ENCODE data around the gene FBF1.

The FBF1 gene

GRCh38 chr17:75919611-75920010, 21.2 kb downstream of the FBF1 start:
- ATAC-seq = no peak
- TF ChIP-seq ISL1 (CRISPR knock-in tag; IDR thresholded peaks at IDR 0.05) = no peak
- TF ChIP-seq GLIS3 (CRISPR knock-in tag; IDR thresholded peaks at IDR 0.05) = no peak
- no peak for TF ChIP-seq TSHZ2 (CRISPR knock-in tag; IDR thresholded peaks at IDR 0.05)
- TF ChIP-seq RARB (CRISPR knock-in tag; IDR thresholded peaks at IDR 0.05) = no peak
- TF ChIP-seq ZFP3 (CRISPR knock-in tag; IDR thresholded peaks at IDR 0.05) = no peak
- no peak for TF ChIP-seq ZNF70 (CRISPR knock-in tag; IDR thresholded peaks at IDR 0.05)
- no peak for TF ChIP-seq TCF4 (CRISPR knock-in tag; IDR thresholded peaks at IDR 0.05; ENCODE audit: borderline replicate concordance)
- no peak for TF ChIP-seq ZNF565 (CRISPR knock-in tag; conservative IDR thresholded peaks at IDR 0.05; ENCODE audit: low read depth)
- no peak for TF ChIP-seq CSDC2 (CRISPR knock-in tag; IDR thresholded peaks at IDR 0.05)
- no peak for TF ChIP-seq PATZ1 (CRISPR knock-in tag; IDR thresholded peaks at IDR 0.05; ENCODE audit: borderline replicate concordance)
- TF ChIP-seq CSRNP3 (CRISPR knock-in tag; IDR thresholded peaks at IDR 0.05) = no peak
- no peak for TF ChIP-seq TOX (CRISPR knock-in tag; IDR thresholded peaks at IDR 0.05; ENCODE audit: borderline replicate concordance)
- no peak for TF ChIP-seq ZFP30 (CRISPR knock-in tag; IDR thresholded peaks at IDR 0.05)

GRCh38 chr17:75917917-75918445, 22.9 kb downstream of the FBF1 start:
- ATAC-seq = no peak
- no peak for TF ChIP-seq ZNF8 (CRISPR knock-in tag; IDR thresholded peaks at IDR 0.05)
- TF ChIP-seq RARB (CRISPR knock-in tag; IDR thresholded peaks at IDR 0.05) = no peak
- TF ChIP-seq ZNF70 (CRISPR knock-in tag; IDR thresholded peaks at IDR 0.05) = no peak
- no peak for TF ChIP-seq OSR1 (CRISPR knock-in tag; IDR thresholded peaks at IDR 0.05)
- no peak for TF ChIP-seq SNAI2 (CRISPR knock-in tag; IDR thresholded peaks at IDR 0.05)
- no peak for TF ChIP-seq ESRRG (CRISPR knock-in tag; IDR thresholded peaks at IDR 0.05)
- no peak for TF ChIP-seq TSHZ2 (CRISPR knock-in tag; IDR thresholded peaks at IDR 0.05)
- no peak for TF ChIP-seq ZNF565 (CRISPR knock-in tag; conservative IDR thresholded peaks at IDR 0.05; ENCODE audit: low read depth)
- no peak for TF ChIP-seq BACH2 (CRISPR knock-in tag; IDR thresholded peaks at IDR 0.05; ENCODE audit: borderline replicate concordance)
- no peak for TF ChIP-seq ZFP3 (CRISPR knock-in tag; IDR thresholded peaks at IDR 0.05)
- no peak for TF ChIP-seq ZC3H10 (CRISPR knock-in tag; IDR thresholded peaks at IDR 0.05)
- no peak for TF ChIP-seq CREB5 (CRISPR knock-in tag; IDR thresholded peaks at IDR 0.05; ENCODE audit: low read depth)
- no peak for TF ChIP-seq GLIS3 (CRISPR knock-in tag; IDR thresholded peaks at IDR 0.05)
- TF ChIP-seq ARNTL (CRISPR knock-in tag; IDR thresholded peaks at IDR 0.05; ENCODE audit: borderline replicate concordance, low read depth) = no peak
- TF ChIP-seq ISL1 (CRISPR knock-in tag; IDR thresholded peaks at IDR 0.05) = no peak
